Stomach (tissue), 9 donors: ENCODE data around the gene PDE4D. TPM values are rescaled to one million over a fixed set of nuclear protein-coding genes. Genes with fewer than 3 reads are reported as not detected.

Experiments
- DNase-seq, 2 donors: peaks; one replicate each; pipeline versions ENCODE4 v3.0.0 to v3.0.0-alpha.2; 2013 to 2019
- H3K27ac ChIP-seq, 5 donors: fragments of 200-600 bp in 4 of 5; sonication (generic) in 4 of 5; one replicate each; pipeline ENCODE4 v1.5.1; 2013 to 2019; ENCODE audit warnings: mild to moderate bottlenecking in 1 of 5, moderate library complexity in 1 of 5
- H3K27me3 ChIP-seq, 3 donors: fragments of 200-600 bp; sonication (generic); one replicate each; pipeline ENCODE4 v1.5.1; 2017 to 2019; ENCODE audit warnings: mixed run types in 1 of 3
- H3K36me3 ChIP-seq, 4 donors: fragments of 200-600 bp; sonication (generic); 1 replicate in 3 of 4; 2 replicates in 1 of 4; pipeline ENCODE4 v1.5.1; 2016 to 2019
- H3K4me1 ChIP-seq, 4 donors: fragments of 200-600 bp; sonication (generic); one replicate each; pipeline ENCODE4 v1.5.1; 2016 to 2019
- H3K4me3 ChIP-seq, 4 donors: fragments of 200-600 bp; sonication (generic) in 3 of 4; one replicate each; pipeline ENCODE4 v1.5.1; 2016 to 2019; ENCODE audit warnings: mild to moderate bottlenecking in 1 of 4
- H3K9me3 ChIP-seq, 4 donors: fragments of 200-600 bp; sonication (generic); one replicate each; pipeline ENCODE4 v1.5.1; 2016 to 2019
- EP300 ChIP-seq: sonication (generic); formaldehyde crosslinking; IDR thresholded peaks from one replicate; pipeline ENCODE4 v1.6.1; 2017; ENCODE audit warnings: antibody characterized with exemption
- POLR2A ChIP-seq, 4 donors: fragments of 450-650 bp; IDR thresholded peaks; one replicate each; pipeline ENCODE4 v1.6.1; 2016; ENCODE audit warnings: antibody characterized with exemption in 4 of 4, control low read depth in 2 of 4, mild to moderate bottlenecking in 1 of 4, moderate library complexity in 1 of 4
- POLR2AphosphoS5 ChIP-seq, 3 donors: sonication (generic); formaldehyde crosslinking; IDR thresholded peaks; one replicate each; pipeline ENCODE4 v1.6.1; 2016; ENCODE audit warnings: antibody characterized with exemption in 3 of 3
- WGBS, 5 donors: extraction: QIAGEN DNeasy Blood & Tissue Kit in 3 of 5; methylation state at CpG; one replicate each; pipeline versions ENCODE4 v1.1.5 to v1.1.7; 2013 to 2018; 5-methylcytosine and 5-hydroxymethylcytosine counted together
- intact Hi-C: fragments of 100-400 bp; cut with DNase I; formaldehyde crosslinking; loops from one replicate; pipeline ENCODE4 v1.15.1; 2023; ENCODE audit warnings: low total_unique reads
- polyA plus RNA-seq, 3 donors: library from polyadenylated mRNA; stranded (reverse); fragments of 200-250 nt; gene quantifications; one replicate each; pipeline ENCODE4 v1.2.3, GENCODE V29; 2013
- total RNA-seq, 5 donors: library from RNA; depleted of rRNA; stranded (reverse); fragments of >200 nt; gene quantifications; one replicate each; pipeline versions ENCODE4 v1.1.0 to v1.2.3, GENCODE V29; 2014 to 2016
- TF ChIP-seq, protein P1 (sequence below), 7 experiments: fragments of 450-650 bp in 4 of 7; fragments of 200-600 bp in 3 of 7; sonication (generic) in 3 of 7; IDR thresholded peaks; one replicate each; pipeline ENCODE4 v1.5.1; 2016 to 2019; ENCODE audit warnings: antibody characterized with exemption in 7 of 7, control low read depth in 2 of 7, mild to moderate bottlenecking in 1 of 7
- donor health status: healthy with polysubstance abuse.
- donor health status: Bipolar disorder and iron deficiency.
- donor health status: healthy.

The PDE4D gene
- total and polyA plus RNA-seq, 8 donors: 3.1 to 147 (median 97.3) TPM

DNA sequence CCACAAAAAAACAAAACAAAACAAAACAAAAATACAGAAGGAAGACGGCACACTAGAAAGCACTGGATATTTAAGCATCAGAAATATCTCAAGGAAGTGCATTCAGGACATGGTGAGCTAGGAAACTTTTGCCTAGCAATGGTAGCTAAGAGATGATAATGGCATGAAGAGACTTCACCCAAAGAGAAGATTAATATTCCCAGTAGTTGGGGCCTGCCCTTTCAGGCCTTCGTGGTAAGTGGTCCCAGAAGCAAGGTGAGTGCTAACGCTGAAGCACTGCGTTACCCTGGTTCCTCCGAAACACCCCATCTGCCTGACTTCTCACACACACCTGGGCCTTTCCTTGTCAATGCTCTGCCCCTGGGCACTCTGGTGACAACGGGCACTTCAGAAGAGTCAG, 725.5 kb downstream of the PDE4D start:
- Histone ChIP-seq H3K36me3 (no peaks in the 10 kb centered on the region), H3K27me3 (no peaks in the 10 kb centered on the region), H3K4me1 (peaks cover 0 to 7% (median 3%) of the 10 kb centered on the region in 4 donors), H3K4me3 (no peak overlapping the region), H3K9me3 (no peaks in the 10 kb centered on the region), H3K27ac (no peak overlapping the region)
- no peak for TF ChIP-seq POLR2AphosphoS5 (IDR thresholded peaks at IDR 0.05)
- TF ChIP-seq, protein P1, sequence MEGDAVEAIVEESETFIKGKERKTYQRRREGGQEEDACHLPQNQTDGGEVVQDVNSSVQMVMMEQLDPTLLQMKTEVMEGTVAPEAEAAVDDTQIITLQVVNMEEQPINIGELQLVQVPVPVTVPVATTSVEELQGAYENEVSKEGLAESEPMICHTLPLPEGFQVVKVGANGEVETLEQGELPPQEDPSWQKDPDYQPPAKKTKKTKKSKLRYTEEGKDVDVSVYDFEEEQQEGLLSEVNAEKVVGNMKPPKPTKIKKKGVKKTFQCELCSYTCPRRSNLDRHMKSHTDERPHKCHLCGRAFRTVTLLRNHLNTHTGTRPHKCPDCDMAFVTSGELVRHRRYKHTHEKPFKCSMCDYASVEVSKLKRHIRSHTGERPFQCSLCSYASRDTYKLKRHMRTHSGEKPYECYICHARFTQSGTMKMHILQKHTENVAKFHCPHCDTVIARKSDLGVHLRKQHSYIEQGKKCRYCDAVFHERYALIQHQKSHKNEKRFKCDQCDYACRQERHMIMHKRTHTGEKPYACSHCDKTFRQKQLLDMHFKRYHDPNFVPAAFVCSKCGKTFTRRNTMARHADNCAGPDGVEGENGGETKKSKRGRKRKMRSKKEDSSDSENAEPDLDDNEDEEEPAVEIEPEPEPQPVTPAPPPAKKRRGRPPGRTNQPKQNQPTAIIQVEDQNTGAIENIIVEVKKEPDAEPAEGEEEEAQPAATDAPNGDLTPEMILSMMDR (IDR thresholded peaks at IDR 0.05): no peak
- WGBS, 5 donors: 84 to 93% (median 91%) methylated on average over 6 of the region's 6 CpGs
- DNase-seq: no peak
- intact Hi-C loops: loop anchor here (10.0 kb wide), 1 partner anchor 273 kb away; no protein-coding TSS in a partner anchor

DNA sequence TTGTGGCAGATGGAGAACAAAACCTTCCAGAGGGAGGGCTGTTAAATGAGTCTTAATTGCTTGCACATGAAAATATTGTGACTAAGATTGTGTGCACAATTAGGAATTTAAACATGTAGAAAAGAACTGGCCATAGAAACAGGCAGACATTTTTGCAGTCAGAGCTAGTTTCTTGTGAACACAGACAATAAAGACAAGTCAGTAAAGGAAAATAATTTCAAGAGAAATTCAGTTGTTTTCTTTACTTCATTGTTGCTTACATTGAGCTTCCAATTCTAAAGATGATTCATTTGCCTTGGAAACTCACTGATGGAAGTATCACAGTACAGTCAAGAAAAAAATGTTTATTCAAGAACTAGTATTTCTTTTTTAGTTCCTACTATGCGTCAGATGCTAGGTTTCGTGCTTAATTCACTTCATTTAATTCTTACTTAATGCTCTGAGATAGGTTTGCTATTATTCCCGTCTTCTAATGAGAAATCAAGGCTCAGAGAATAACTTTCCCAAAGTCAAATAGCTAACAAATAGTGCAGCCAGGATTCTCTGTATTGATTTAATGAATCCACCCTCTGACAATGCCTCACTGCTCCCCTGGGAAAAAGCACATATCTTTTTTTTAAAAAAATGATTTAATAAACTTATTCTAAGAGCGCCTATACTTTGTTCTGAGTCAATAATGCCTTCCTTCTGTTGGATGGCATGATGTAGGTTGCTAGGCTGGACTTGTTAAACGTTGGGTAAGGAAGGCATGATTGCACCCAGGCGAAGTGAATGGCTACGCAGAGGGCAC, 729.3 kb downstream of the PDE4D start:
- WGBS, 5 donors: 75 to 82% (median 78%) methylated on average over 7 of the region's 7 CpGs
- intact Hi-C loops: loop anchor here (10.0 kb wide), 1 partner anchor 269 kb away; no protein-coding TSS in a partner anchor
- no peak overlapping the region for H3K27ac ChIP-seq
- H3K36me3 ChIP-seq: no peaks in the 10 kb centered on the region
- peaks cover 0 to 5% (median 2%) of the 10 kb centered on the region in 4 donors for H3K4me1 ChIP-seq
- DNase-seq: no peak
- H3K27me3 ChIP-seq: no peaks in the 10 kb centered on the region
- TF ChIP-seq POLR2AphosphoS5 (IDR thresholded peaks at IDR 0.05): no peak
- TF ChIP-seq POLR2A (IDR thresholded peaks at IDR 0.05): no peak
- TF ChIP-seq, protein P1 (IDR thresholded peaks at IDR 0.05): no peak
- TF ChIP-seq EP300: no peak
- H3K4me3 ChIP-seq: no peak overlapping the region
- no peaks in the 10 kb centered on the region for H3K9me3 ChIP-seq

DNA sequence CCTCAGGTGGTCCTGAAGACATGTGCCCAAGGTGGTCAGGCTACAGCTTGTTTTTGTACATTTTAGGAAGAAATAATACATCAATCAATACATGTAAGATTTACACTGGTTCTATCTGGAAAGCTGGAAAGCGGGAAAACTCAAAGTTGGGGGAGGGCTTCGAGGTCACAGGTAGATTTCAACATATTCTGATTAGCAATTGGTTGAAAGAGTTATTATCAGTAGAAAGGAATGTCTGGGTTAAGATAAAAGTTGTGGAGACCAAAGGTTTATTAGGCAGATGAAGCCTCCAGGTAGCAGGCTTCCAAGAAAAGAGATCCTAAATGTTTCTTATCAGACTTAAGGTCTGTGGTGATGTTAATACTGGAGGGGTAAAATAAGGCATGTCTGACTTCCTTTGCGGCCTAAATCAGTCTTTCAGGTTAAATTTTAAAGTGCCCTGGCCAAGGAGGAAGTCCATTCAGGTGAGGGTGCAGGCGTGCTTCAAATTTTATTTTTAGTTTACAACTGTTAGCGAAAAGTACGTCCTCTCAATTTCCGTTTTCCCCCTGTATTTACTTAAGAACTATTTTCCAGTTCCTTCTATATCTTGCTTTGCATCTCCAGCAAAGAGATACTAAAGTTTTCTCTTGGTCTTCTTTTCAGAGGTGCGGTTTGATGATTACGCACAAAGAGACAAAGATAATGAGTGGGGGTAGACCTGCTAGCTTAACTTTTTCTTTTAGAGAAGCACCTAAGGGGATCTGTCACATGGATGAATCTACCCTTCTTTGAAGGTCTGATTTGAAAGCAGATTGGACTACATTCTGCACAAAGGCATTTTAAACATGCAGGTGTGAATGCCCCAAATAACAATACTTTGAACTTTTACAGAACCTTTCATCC, 732.1 kb downstream of the PDE4D start:
- no peaks in the 10 kb centered on the region for H3K9me3 ChIP-seq
- DNase-seq: peak in 1 of 2 donors; percentile 26
- peaks cover 0 to 11% (median 3%) of the 10 kb centered on the region in 4 donors for H3K4me1 ChIP-seq
- H3K27me3 ChIP-seq: no peaks in the 10 kb centered on the region
- no peak for TF ChIP-seq EP300
- no peak for TF ChIP-seq POLR2A (IDR thresholded peaks at IDR 0.05)
- no peak for TF ChIP-seq POLR2AphosphoS5 (IDR thresholded peaks at IDR 0.05)
- H3K4me3 ChIP-seq: no peak overlapping the region
- intact Hi-C loops: loop anchor here (10.0 kb wide), 1 partner anchor 267 kb away; no protein-coding TSS in a partner anchor
- no peak overlapping the region for H3K27ac ChIP-seq
- no peaks in the 10 kb centered on the region for H3K36me3 ChIP-seq
- WGBS, 5 donors: 87 to 92% (median 88%) methylated on average over 9 of the region's 9 CpGs

GRCh38 chr5:59158637-59159391, 734.7 kb downstream of the PDE4D start:
- Histone ChIP-seq H3K27ac (no peak overlapping the region), H3K27me3 (no peaks in the 10 kb centered on the region), H3K4me3 (no peak overlapping the region), H3K4me1 (peaks cover 0 to 11% (median 0%) of the 10 kb centered on the region in 4 donors), H3K9me3 (no peaks in the 10 kb centered on the region), H3K36me3 (no peaks in the 10 kb centered on the region)
- no peak for DNase-seq
- intact Hi-C loops: no loop called here
- TF ChIP-seq POLR2A (IDR thresholded peaks at IDR 0.05) (no peak), EP300 (no peak)
- TF ChIP-seq, protein P1 (IDR thresholded peaks at IDR 0.05): no peak
- WGBS, 5 donors: 33 to 84% (median 51%) methylated on average over 2 of the region's 2 CpGs
